ENCODE results near the gene UBASH3A.

The UBASH3A gene

DNA sequence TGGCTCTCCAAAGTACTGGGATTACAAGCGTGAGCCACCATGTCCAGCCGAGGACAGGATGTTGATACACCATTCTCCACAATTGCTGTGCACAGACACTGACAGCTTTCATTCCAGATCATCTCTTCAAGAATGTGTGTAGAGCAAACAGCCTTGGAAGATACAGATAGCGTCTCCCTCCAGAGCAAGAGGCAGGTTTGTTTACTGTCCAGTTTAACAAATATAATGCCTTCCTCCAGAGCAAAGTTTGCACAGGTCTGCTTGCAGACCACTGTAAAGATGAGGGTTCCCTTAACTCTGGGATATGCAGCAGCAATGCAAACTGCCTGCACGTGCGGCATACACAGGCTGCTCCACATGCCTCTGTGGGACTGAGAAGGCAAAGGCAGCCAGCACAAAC, 12.4 kb upstream of the UBASH3A start:
- Histone ChIP-seq H3K4me3 (no peak overlapping the region), H3K36me3 (no peaks in the 10 kb centered on the region), H3K27me3 (peaks cover 0 to 55% of the 10 kb centered on the region in 2 donors), H3K27ac (no peak overlapping the region), H3K9me3 (no peaks in the 10 kb centered on the region), H3K4me1 (peaks cover 0 to 5% (median 0%) of the 10 kb centered on the region in 4 donors)
- intact Hi-C loops (cut with DNase I; ENCODE audit: low total_unique reads): no loop called here
- no peak for DNase-seq
- TF ChIP-seq, protein P1, sequence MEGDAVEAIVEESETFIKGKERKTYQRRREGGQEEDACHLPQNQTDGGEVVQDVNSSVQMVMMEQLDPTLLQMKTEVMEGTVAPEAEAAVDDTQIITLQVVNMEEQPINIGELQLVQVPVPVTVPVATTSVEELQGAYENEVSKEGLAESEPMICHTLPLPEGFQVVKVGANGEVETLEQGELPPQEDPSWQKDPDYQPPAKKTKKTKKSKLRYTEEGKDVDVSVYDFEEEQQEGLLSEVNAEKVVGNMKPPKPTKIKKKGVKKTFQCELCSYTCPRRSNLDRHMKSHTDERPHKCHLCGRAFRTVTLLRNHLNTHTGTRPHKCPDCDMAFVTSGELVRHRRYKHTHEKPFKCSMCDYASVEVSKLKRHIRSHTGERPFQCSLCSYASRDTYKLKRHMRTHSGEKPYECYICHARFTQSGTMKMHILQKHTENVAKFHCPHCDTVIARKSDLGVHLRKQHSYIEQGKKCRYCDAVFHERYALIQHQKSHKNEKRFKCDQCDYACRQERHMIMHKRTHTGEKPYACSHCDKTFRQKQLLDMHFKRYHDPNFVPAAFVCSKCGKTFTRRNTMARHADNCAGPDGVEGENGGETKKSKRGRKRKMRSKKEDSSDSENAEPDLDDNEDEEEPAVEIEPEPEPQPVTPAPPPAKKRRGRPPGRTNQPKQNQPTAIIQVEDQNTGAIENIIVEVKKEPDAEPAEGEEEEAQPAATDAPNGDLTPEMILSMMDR (IDR thresholded peaks at IDR 0.05): no peak

DNA sequence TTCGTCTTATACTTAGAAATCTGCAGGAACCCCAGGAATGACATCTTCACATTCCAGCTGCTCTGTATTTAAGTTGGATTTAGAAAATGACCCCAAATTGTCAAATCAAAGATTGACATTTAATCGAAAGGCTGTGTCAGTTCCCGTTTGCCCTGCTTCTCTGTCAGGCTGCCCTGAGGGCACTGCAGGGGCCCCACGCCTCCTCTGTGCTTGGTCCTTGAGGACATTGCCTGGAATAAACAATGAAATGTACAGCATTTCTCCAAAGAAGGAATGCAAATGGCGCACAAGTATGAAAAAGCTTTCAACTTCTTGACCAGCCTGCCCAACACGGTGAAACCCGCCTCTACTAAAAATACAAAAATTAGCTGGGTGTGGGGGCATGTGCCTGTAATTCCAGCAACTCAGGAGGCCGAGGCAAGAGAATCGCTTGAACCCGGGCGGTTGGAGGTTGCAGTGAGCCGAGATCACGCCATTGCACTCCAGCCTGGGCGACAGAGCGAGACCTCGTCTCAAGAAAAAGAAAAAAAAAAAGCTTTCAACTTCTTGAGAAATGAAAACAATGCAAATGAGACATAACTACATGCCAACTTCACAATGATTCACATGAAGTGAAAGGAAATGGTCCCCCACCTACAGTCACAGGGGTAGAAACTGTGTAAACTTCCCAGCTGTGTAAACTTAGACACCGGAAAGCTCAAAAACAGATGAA, 10.8 kb upstream of the UBASH3A start:
- DNase-seq: no peak
- peaks cover 0 to 5% (median 0%) of the 10 kb centered on the region in 4 donors for H3K4me1 ChIP-seq

GRCh38 chr21:42393443-42393950, 10.2 kb upstream of the UBASH3A start:
- peaks cover 0 to 5% (median 0%) of the 10 kb centered on the region in 4 donors for H3K4me1 ChIP-seq
- no peak for DNase-seq
- no peak overlapping the region for H3K27ac ChIP-seq
- TF ChIP-seq, protein P1 (IDR thresholded peaks at IDR 0.05): no peak
- peaks cover 0 to 48% of the 10 kb centered on the region in 2 donors for H3K27me3 ChIP-seq
- H3K36me3 ChIP-seq: no peaks in the 10 kb centered on the region
- H3K9me3 ChIP-seq: no peaks in the 10 kb centered on the region
- intact Hi-C loops (cut with DNase I; ENCODE audit: low total_unique reads): no loop called here
- no peak overlapping the region for H3K4me3 ChIP-seq

More for the DNA sequence above, 10.8 kb upstream of the UBASH3A start:
- TF ChIP-seq, protein P1 (IDR thresholded peaks at IDR 0.05): no peak
- no peaks in the 10 kb centered on the region for H3K36me3 ChIP-seq
- H3K9me3 ChIP-seq: no peaks in the 10 kb centered on the region
- no peak overlapping the region for H3K27ac ChIP-seq
- intact Hi-C loops (cut with DNase I; ENCODE audit: low total_unique reads): no loop called here
- peaks cover 0 to 52% of the 10 kb centered on the region in 2 donors for H3K27me3 ChIP-seq
- no peak overlapping the region for H3K4me3 ChIP-seq

DNA sequence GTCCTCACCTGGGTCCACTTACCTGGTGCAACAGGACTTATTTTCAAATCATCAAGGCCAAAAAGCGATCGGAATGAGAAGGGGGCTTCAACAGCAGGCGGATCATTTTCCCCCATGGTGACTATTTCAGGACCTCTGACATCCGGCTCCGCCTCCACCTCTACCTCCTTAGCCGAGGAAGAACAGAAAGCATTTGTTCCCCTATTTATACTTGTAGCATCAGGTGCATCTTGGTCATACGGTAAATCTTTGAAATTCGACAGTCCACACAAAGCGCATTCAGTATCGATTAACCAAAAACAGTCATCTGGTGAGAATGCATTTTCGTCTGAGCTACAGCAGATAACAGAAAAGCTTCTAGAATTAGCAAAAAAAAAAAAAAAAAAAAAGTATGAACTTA, 8.4 kb upstream of the UBASH3A start:
- TF ChIP-seq, protein P1 (IDR thresholded peaks at IDR 0.05): no peak

DNA sequence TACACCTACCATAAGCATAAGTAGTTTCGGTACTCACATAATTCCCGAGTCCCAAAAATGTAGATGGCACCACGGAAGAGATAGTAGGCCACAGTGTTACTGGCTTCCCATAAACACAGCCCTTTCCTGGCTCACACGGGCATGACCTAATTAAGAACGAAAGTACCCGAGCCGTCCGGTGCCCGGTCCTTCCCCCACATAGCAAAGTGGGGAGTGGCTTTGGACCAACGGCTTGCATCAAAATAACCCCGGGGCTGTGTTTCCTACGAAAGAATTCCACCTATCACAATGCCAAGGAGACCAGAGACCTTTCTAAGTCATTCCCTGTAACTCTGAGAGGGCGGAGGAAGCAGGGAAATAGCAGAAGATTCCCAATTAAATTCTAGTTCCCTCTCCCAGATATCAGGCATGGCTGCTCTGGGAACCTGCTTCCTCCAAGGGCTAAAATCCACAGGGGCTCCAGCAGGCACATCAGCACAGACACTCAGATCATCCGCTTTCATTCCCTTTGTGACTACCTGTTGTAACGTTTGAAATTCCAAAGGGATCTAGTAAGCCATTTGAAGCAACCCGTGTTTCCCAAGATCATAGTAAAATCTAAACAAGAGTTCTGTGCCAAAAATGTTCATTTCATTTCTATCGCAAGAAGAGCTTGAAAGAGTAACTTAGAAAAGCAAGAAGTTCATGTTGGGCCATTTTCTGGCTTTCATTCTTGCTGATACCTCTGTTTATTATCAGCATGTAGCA, 7.6 kb upstream of the UBASH3A start, which contains the start of gene TMPRSS3:
TMPRSS3 (minus strand) TSS at position 148 of the 747 bp plus-strand sequence. CDS start 635 bp downstream, outside the sequence.
- intact Hi-C loops (cut with DNase I; ENCODE audit: low total_unique reads): no loop called here
- TF ChIP-seq, protein P1 (IDR thresholded peaks at IDR 0.05): no peak
- H3K9me3 ChIP-seq: no peaks in the 10 kb centered on the region
- peaks cover 0 to 25% of the 10 kb centered on the region in 2 donors for H3K27me3 ChIP-seq
- H3K4me3 ChIP-seq: no peak within 1 kb of the TSS
- H3K27ac ChIP-seq: no peak within 1 kb of the TSS
- no peaks in the 10 kb centered on the region for H3K4me1 ChIP-seq
- DNase-seq: no peak
- H3K36me3 ChIP-seq: no peaks in the 10 kb centered on the region

More for the DNA sequence above, 8.4 kb upstream of the UBASH3A start:
- Histone ChIP-seq H3K4me1 (no peaks in the 10 kb centered on the region), H3K27ac (no peak overlapping the region), H3K36me3 (no peaks in the 10 kb centered on the region), H3K9me3 (no peaks in the 10 kb centered on the region), H3K27me3 (peaks cover 0 to 30% of the 10 kb centered on the region in 2 donors), H3K4me3 (no peak overlapping the region)
- no peak for DNase-seq
- intact Hi-C loops (cut with DNase I; ENCODE audit: low total_unique reads): no loop called here
